Kidney capillary endothelial cell (primary cell): ENCODE data around the gene GK.
"Not testable (repeated sequence)": the region's sequence is repeated elsewhere in the genome, so short reads cannot be mapped to it uniquely, and the experiment has no call there.

Experiments used
- DNase-seq: peaks from one replicate; pipeline ENCODE4 v3.0.0-alpha.2; 2018; ENCODE audit warnings: low spot score

Gene GK

GRCh38 chrX:30706216-30706775 lies 53.1 kb downstream of the GK start:
- DNase-seq = no peak

GRCh38 chrX:30712214-30712613 lies 59.0 kb downstream of the GK start:
- no peak for DNase-seq

- DNase-seq = peak; percentile 30
These were observed 59.9 kb downstream of the GK start for GRCh38 chrX:30713061-30713525.

- DNase-seq = no peak
These were observed 60.9 kb downstream of the GK start for GRCh38 chrX:30714138-30714537.

GRCh38 chrX:30715976-30716375 lies 62.8 kb downstream of the GK start:
- DNase-seq = no peak

- no peak for DNase-seq
These were observed 80.8 kb downstream of the GK start for GRCh38 chrX:30733852-30734660.

- DNase-seq = no peak
These were observed 81.6 kb downstream of the GK start for GRCh38 chrX:30734782-30735181.

GRCh38 chrX:30735839-30736238 lies 82.6 kb downstream of the GK start:
- peak; percentile 36 for DNase-seq

- DNase-seq = no peak
These were observed 88.3 kb downstream of the GK start for GRCh38 chrX:30741545-30741944.

GRCh38 chrX:30748342-30748960 lies 95.2 kb downstream of the GK start:
- no peak for DNase-seq

- no peak for DNase-seq
These were observed 98.3 kb downstream of the GK start for GRCh38 chrX:30751497-30751896.

- no peak for DNase-seq
These were observed 109.5 kb downstream of the GK start for GRCh38 chrX:30762755-30763154.

GRCh38 chrX:30773764-30774163 lies 120.5 kb downstream of the GK start:
- DNase-seq = not testable (repeated sequence)

- no peak for DNase-seq
These were observed 124.4 kb downstream of the GK start for GRCh38 chrX:30777575-30777974.

- no peak for DNase-seq
These were observed 126.3 kb downstream of the GK start for GRCh38 chrX:30779453-30780030.
